GM18505 (cell line): ENCODE measurements around the gene PCDHGB4.
A peak's percentile ranks its signal among the peaks of the same experiment; 100 is the strongest.
"Not testable (repeated sequence)": the region's sequence is repeated elsewhere in the genome, so short reads cannot be mapped to it uniquely, and the experiment has no call there.

Source experiments
- ATAC-seq: cut with Tn5 transposase; IDR thresholded peaks from one replicate; pipeline ENCODE4 v1.9.1; 2021; ENCODE audit not compliant: unreplicated experiment
- POLR2A ChIP-seq: IDR thresholded peaks from 4 replicates; pipeline ENCODE4 v1.6.1; 2011; ENCODE audit warnings: borderline replicate concordance; ENCODE audit not compliant: insufficient read depth, insufficient read length; ENCODE audit errors: extremely low read depth

The PCDHGB4 gene

GRCh38 chr5:141402553-141403243, 15.2 kb downstream of the PCDHGB4 start, which contains the start of gene PCDHGA9:
PCDHGA9 (plus strand) TSS chr5:141402778; CDS start chr5:141402953, 175 bp downstream.
- ATAC-seq: no peak
- TF ChIP-seq POLR2A: no peak

GRCh38 chr5:141403387-141403786, 15.9 kb downstream of the PCDHGB4 start:
- no peak for ATAC-seq
- no peak for TF ChIP-seq POLR2A

GRCh38 chr5:141407790-141408505, 20.4 kb downstream of the PCDHGB4 start, which contains the start of gene PCDHGB6:
PCDHGB6 (plus strand) TSS chr5:141408021; CDS start chr5:141408203, 182 bp downstream.
- ATAC-seq: not testable (repeated sequence)

GRCh38 chr5:141409598-141410306, 22.3 kb downstream of the PCDHGB4 start:
- no peak for TF ChIP-seq POLR2A
- no peak for ATAC-seq

GRCh38 chr5:141411575-141411974, 24.1 kb downstream of the PCDHGB4 start:
- ATAC-seq: no peak
- TF ChIP-seq POLR2A: no peak

GRCh38 chr5:141412854-141413539, 25.5 kb downstream of the PCDHGB4 start, which contains the start of gene PCDHGA10:
PCDHGA10 (plus strand) TSS chr5:141412987; CDS start chr5:141413176, 189 bp downstream.
- no peak for TF ChIP-seq POLR2A
- ATAC-seq: peak; percentile 74

GRCh38 chr5:141413540-141414069, 26.1 kb downstream of the PCDHGB4 start:
- TF ChIP-seq POLR2A: no peak
- ATAC-seq: no peak

- ATAC-seq: not testable (repeated sequence)
These were observed 27.2 kb downstream of the PCDHGB4 start for GRCh38 chr5:141414548-141415274.

GRCh38 chr5:141415275-141415618, 27.7 kb downstream of the PCDHGB4 start:
- ATAC-seq: not testable (repeated sequence)

- ATAC-seq: peak; percentile 65
These were observed 30.1 kb downstream of the PCDHGB4 start, which contains the start of gene PCDHGB7 for GRCh38 chr5:141417494-141418172. PCDHGB7 (plus strand) TSS chr5:141417677; CDS start chr5:141417860, 183 bp downstream.

GRCh38 chr5:141419074-141419880, 31.8 kb downstream of the PCDHGB4 start:
- TF ChIP-seq POLR2A: no peak
- no peak for ATAC-seq
